Islet of Langerhans (tissue), 1 donor: ENCODE data around the gene SULT2B1.
"Not testable (repeated sequence)": the region's sequence is repeated elsewhere in the genome, so short reads cannot be mapped to it uniquely, and the experiment has no call there.

Experiments used
- FAIRE-seq: peaks from one replicate; lab custom pipeline; 2011; peaks lifted over from hg19 to GRCh38; lab: Jason Lieb, UNC

Gene SULT2B1

DNA sequence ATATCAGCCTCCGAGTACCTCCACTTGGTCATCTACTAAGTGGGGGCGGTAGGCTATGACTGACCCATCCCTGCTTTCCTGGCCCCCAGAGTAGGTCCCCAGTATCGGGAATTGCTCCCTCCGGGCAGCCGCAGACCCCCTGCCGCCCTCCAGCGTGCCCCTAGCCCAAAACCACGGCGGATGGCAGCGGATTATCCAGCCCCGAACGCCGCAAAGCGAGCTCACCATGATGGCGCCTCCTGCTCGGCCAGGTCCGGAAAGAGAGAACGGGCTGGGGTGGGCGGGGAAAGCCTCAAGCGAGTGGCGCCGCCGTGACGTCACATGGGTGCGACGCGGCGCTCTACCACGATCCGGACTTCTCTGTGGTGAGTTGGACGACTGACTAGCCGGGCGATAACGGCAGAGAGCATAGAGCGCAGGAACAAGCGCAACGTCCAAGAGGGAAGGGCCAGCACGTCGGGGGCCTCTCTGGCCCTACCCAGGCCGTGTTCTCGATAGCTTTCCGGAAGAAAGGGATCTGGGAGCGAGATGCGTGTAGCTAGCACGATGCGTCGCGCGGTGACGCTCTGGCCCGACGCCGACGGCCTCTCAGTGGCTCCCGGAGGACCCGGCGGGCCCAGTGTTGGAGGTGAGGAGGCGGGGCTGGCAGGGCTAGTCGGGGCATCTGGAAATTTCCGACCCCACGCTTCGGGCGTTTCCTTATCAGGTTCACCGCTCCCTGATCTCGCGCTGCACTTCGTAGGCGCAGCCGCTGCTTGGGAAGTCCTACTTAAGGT, 67.1 kb downstream of the SULT2B1 start, which contains the start of the genes RPL18 and SPHK2:
TSS of gene RPL18 (minus strand) at position 263 of the 776 bp plus-strand sequence. CDS start at position 228, 35 bp downstream.
TSS of gene SPHK2 (plus strand) at position 591 of the 776 bp plus-strand sequence. CDS start 1,009 bp downstream, outside the sequence.
- FAIRE-seq = peak; percentile 43

DNA sequence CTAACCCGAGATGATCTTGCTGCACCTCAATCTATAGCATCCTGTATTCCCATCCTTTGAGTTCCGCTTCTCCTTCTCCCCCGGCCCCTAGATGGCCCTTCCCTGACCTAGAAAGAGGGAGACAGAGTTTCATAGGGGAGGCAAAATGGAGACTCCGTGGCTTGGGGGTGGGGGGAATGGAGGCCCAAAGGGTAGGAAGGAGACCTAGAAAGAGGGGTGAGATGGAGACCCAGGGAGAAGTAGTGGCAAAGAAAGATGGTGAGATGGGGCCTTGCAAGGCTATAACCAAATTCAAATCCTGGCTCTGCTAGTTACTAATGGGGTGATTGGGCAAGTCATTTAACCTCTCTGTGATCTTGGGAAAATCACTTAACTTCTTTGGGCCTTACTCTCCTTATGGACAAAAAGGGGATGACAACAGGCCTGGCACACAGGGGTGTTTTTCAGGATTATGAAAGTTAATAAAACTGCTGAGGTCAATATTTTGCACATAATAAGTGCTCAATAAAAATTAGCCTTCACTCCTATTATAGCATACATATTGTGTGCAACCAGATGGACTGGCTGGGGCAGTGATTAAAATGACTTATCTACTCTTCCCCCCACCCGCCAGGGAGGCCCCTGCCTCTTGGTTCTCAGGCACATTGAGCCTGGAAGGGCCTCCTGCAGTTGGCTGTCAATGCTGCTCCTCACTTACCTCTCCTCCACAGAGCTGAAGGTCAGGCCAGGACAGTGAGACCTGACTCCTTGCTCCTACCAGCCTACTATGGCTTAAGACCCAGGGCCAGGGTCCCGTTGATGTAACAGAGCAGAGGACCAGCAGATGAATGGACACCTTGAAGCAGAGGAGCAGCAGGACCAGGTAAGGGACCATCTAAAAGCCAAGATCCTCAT, 68.0 kb downstream of the SULT2B1 start:
- no peak for FAIRE-seq

DNA sequence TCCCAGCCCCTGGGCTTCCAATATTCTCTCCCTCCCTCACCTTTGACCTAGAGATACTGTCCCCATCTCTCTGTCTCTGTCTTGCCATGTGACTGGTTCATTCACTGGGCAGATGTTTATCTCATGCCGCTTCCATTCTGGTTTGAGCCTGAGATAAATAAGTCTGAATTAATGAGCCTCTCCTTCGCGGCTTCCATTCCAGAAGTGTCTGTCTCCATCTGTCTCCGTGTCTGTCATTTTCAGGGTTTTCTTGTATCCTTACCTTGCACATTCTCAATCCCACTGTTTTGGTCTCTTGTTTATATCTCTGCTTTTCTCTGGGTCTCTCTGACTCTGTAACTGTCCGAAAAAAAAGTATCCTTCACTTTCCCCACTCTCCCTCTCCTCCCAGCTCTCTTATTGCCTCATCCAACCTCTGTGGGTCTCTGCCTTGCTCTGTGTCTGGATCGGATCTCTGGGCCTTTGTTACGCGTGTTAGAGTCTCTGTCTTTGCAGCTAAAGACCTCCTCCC, 71.6 kb downstream of the SULT2B1 start:
- FAIRE-seq = no peak

DNA sequence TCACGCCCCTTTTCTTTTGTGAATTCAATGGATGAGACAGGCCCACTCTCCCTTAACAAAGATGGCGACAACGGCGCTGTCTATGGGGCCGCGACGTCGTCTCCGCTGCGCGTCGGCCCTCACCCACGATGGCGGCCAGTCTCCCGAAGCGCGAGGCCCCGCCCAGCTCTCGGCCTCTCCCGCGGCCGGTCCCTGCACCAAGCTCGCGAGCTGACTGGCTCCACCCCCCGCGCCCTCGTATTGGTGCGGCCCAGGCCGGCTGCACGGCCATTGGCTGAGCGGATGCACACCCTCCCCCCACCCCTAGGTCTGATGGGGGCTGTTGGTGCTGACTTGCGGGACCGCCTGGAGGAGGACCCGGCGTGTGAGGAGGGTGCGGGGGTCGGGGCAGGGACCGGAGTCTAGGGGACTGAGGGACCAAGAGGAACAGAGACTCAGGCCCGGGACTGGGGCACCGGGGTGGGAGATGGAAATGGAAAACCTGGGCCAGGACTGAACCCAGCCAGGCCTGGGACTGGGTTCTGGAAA, 72.2 kb downstream of the SULT2B1 start:
- FAIRE-seq = no peak

DNA sequence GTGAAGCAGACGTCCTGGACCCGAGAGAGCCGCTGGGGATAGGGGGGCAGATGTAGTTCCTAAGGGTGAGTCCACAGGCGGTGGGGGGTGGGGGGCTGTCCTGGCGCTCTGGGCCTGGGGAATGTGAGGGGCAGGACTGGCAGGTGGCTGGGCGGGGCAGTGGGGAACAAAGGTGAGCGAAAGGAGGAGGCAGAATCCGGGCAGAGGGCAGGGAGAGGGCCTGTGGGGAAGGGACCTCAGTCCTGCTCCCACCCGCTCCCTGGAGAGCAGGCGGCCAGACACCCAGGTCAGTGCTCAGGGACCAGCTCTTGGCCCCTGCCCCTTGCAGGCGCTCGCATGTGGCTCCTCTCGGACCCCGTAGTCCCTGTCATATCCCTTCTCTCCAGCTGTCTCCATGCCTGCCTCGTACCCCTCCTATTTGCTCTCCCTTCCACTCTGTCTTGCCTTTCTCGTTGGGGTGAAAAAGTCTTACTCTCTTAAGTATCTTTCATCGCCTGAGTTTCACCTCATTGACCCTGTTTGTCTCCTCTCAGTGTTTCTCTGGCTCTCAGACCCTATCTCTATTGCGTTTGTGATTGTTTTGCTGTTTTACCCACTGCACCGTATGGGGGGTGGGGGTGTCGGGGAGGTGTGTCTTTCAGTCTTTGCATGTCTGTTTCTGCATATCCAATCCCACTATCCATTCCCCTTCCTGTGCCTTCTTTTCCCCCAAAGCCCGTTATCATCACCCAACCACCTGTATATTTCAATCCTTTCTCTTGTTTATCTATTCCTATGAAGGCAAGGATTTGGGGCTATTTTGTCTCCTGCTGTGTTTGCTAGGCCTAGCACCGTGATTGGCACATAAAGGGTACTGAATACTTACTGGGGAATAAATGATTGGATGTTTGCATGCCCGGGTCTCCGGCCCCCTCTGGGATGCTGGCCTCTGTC, 73.1 kb downstream of the SULT2B1 start:
- FAIRE-seq = no peak

DNA sequence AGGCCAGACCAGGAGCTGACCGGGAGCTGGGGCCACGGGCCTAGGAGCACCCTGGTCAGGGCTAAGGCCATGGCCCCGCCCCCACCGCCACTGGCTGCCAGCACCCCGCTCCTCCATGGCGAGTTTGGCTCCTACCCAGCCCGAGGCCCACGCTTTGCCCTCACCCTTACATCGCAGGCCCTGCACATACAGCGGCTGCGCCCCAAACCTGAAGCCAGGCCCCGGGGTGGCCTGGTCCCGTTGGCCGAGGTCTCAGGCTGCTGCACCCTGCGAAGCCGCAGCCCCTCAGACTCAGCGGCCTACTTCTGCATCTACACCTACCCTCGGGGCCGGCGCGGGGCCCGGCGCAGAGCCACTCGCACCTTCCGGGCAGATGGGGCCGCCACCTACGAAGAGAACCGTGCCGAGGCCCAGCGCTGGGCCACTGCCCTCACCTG, 73.9 kb downstream of the SULT2B1 start:
- FAIRE-seq = no peak

DNA sequence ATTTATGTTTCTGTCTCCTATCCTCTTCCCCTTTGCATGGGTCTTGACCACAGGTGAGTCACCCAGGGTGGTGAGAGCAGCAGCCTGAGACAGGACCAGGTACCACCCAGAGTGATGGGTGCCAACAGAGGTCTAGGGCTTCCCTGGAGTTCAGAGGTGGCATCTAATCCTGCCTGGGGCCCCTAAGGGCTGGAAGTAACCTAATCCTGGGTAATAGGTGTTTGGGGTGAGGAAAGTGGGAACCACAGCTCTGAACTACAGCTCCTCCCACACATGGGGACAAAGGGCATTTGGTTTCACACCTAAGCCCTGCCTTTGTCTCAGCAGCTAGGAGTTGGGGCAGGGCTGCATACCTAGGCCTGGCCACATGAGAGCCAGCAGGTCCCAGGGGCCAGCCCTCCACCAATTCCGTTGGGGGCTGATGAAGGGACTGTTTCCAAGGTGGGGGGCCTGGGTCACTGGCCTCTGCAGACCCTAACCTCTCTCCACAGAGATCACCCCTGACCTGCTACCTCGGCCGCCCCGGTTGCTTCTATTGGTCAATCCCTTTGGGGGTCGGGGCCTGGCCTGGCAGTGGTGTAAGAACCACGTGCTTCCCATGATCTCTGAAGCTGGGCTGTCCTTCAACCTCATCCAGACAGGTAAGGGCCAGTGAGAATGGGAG, 75.4 kb downstream of the SULT2B1 start:
- FAIRE-seq = no peak

DNA sequence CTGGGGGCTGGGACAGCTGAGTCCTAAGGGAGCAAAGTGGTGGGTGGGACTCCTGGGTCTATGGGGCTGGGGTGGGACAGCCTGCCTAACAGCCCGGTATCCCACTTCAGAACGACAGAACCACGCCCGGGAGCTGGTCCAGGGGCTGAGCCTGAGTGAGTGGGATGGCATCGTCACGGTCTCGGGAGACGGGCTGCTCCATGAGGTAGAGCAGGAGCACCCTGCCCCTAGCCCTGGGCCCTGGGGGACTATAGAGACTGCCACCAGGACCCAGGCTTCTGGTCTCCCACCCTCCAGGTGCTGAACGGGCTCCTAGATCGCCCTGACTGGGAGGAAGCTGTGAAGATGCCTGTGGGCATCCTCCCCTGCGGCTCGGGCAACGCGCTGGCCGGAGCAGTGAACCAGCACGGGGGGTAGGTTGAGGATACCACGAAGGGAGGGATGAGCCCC, 75.9 kb downstream of the SULT2B1 start:
- no peak for FAIRE-seq

DNA sequence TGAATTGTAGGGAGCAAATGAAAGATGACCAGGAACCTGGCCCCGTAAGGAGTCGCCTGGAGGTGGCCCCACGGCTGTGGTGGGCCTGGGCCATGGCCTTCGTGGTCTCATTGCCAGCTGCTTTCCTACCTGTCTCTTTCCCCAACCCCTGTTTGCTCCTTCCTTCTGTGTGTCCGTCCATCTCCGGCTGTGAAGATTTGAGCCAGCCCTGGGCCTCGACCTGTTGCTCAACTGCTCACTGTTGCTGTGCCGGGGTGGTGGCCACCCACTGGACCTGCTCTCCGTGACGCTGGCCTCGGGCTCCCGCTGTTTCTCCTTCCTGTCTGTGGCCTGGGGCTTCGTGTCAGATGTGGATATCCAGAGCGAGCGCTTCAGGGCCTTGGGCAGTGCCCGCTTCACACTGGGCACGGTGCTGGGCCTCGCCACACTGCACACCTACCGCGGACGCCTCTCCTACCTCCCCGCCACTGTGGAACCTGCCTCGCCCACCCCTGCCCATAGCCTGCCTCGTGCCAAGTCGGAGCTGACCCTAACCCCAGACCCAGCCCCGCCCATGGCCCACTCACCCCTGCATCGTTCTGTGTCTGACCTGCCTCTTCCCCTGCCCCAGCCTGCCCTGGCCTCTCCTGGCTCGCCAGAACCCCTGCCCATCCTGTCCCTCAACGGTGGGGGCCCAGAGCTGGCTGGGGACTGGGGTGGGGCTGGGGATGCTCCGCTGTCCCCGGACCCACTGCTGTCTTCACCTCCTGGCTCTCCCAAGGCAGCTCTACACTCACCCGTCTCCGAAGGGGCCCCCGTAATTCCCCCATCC, 76.7 kb downstream of the SULT2B1 start:
- no peak for FAIRE-seq

DNA sequence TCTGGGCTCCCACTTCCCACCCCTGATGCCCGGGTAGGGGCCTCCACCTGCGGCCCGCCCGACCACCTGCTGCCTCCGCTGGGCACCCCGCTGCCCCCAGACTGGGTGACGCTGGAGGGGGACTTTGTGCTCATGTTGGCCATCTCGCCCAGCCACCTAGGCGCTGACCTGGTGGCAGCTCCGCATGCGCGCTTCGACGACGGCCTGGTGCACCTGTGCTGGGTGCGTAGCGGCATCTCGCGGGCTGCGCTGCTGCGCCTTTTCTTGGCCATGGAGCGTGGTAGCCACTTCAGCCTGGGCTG, 77.3 kb downstream of the SULT2B1 start:
- no peak for FAIRE-seq

DNA sequence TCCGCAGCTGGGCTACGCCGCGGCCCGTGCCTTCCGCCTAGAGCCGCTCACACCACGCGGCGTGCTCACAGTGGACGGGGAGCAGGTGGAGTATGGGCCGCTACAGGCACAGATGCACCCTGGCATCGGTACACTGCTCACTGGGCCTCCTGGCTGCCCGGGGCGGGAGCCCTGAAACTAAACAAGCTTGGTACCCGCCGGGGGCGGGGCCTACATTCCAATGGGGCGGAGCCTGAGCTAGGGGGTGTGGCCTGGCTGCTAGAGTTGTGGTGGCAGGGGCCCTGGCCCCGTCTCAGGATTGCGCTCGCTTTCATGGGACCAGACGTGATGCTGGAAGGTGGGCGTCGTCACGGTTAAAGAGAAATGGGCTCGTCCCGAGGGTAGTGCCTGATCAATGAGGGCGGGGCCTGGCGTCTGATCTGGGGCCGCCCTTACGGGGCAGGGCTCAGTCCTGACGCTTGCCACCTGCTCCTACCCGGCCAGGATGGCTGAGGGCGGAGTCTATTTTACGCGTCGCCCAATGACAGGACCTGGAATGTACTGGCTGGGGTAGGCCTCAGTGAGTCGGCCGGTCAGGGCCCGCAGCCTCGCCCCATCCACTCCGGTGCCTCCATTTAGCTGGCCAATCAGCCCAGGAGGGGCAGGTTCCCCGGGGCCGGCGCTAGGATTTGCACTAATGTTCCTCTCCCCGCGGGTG, 77.8 kb downstream of the SULT2B1 start:
- no peak for FAIRE-seq

DNA sequence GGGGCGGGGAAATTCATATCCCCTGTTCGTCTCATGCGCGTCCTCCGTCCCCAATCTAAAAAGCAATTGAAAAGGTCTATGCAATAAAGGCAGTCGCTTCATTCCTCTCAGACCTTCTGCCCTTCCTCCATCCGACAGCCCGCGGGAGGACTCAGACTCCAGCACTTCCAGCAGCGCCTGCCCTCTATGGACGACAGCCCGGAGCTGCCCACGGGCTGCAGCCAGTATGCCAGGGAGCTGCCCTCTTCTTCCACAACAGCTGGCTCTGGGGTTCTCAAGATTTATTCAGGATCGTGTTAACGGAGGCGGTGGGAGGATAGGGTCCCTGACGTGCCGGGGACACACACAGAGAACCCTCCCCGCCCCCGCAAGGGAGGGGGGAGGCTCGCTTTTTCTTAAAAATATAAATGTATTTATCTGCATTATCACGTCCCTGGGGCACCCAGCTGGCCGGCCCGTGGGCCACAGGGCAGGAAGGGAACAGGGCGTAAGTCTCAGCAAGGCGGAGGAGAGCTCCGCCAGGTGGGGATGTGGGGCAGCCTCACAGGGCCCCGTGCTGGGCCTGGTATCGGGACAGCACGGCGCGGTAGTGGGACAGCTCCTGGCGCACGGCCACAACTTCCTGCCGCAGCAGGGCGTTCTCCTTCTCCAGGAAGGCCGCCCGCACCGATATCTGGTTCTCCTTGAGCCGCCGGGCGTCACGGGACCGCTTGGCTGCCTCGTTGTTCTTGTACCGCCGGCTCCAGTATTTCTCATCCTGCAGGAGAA, 78.5 kb downstream of the SULT2B1 start:
- FAIRE-seq = no peak

DNA sequence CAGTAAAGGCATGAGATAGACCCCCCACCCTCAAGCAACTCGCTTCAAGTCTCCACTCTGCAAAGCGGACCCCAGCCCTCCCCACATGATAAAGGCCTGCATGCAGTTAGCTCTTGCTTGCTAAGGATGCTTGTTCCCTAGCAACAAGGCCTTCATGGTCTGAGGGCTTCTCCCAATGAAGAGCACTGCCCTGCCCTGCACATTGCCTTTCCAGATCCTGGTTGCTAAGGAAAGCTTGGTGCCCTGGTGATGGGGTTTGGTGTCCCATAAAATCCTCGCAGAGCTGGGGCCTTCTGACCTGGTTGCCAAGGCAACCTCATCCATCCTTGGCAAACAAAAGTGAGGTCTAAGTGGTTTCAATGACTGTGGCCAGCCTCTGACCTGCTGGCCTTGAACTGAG, 79.3 kb downstream of the SULT2B1 start:
- FAIRE-seq = no peak

DNA sequence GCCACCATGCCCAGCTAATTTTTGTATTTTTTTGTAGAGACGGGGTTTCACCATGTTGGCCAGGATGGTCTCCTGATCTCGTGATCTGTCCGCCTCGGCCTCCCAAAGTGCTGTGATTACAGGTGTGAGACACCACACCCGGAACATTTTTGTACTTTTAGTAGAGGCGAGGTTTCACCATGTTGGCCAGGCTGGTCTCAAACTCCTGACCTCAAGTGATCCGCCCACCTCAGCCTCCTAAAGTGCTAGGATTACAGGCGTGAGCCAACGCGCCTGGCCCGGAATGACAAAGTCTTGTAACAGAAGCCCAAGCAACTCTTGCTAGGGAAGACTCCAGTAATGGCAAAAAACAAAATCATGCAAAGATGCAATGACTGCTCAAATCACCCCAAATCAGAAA, 80.3 kb downstream of the SULT2B1 start:
- not testable (repeated sequence) for FAIRE-seq

DNA sequence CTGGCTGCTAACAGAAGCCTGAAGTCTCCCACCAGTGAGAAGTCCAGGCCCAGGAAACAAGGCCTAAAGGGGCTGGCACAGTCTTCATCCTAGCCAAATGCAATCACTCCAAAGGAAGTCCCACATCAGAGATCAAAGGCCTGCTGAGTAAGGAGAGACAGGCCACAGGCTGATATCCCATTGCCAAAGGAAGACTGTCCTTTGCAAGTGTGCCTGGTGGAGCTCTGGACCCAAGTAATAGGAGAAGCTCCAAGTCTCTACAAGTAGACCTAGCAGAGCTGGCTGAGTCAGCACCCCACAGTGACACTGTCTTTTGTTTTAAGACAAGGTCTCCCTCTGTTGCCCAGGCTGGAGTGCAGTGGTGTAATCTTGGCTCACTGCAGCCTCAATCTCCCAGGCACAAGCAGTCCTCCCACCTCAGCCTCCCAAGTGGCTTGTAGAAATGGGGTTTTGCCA, 80.7 kb downstream of the SULT2B1 start:
- no peak for FAIRE-seq

DNA sequence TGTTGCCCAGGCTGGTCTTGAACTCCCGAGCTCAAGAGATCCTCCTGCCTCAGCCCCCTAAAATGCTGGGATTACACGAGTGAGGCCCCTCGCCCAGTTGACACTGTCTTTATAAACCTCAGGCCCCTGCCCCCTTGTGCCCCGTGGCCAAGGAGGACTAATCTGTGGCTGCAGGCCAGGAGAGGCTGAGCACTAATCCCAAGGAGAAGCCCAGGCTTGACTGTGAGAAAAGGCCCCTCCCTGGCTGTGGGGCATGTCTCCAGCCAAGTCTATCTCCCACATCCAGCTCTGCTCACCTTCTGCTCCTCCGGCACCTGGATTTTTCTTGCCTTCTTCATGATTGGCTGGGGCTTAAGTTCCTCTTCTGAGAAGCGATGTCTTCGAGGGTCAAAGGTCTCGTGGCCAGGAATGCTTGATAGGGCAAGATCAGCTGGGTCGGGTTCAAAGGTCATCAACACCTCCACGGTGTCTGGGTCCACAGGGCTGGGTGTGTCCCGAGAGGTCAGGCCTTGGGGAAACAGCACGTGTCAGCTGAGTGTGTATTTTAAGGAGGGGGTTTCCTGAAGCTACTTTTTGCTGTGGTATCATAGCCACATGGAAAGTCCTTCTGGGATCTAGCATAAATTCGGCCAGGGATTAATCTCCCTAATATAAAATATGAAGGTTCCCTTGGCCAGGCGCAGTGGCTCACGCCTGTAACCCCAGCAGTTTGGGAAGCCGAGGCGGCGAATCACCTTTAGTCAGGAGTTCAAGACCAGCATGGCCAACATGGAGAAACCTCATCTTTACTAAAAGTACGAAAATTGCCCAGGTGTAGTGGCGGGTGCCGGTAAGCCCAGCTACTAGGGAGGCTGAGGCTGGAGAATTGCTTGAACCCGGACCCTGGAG, 81.4 kb downstream of the SULT2B1 start:
- no peak for FAIRE-seq

DNA sequence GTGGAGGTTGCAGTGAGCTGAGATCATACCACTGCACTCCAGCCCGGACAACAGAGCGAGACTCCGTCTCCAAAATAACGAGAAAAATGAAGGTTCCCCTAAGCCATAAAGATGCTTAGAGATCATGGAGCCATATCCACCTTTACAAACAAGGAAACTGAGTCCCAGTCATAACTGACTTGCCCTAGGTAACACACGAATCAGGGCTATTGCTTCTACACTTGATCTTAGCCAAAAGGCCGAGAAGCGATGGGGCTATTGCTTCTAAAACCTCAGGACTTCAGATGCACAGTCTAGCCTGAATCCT, 82.0 kb downstream of the SULT2B1 start:
- FAIRE-seq = no peak
